NCI-H1694 treated with DMSO at 0.1 percent for 48 hours (cell line): ENCODE data around the gene HOXC9.

Experiments
- DNase-seq: peaks from one replicate; lab custom pipeline; 2025; lab: John Stamatoyannopoulos, UW

HOXC9 gene

GRCh38 chr12:54028314-54029201 lies 28.6 kb downstream of the HOXC9 start, which contains the start of gene HOXC6:
TSS of gene HOXC6 (plus strand) at chr12:54028440. CDS start at chr12:54028522, 82 bp downstream.
- no peak for DNase-seq

GRCh38 chr12:54029529-54030441 lies 29.8 kb downstream of the HOXC9 start:
- DNase-seq: no peak

- no peak for DNase-seq
Observed at GRCh38 chr12:54030442-54030801, 30.5 kb downstream of the HOXC9 start.

- DNase-seq: no peak
Observed at GRCh38 chr12:54030889-54031471, 31.0 kb downstream of the HOXC9 start.

- no peak for DNase-seq
Observed at GRCh38 chr12:54031480-54031879, 31.5 kb downstream of the HOXC9 start.

- no peak for DNase-seq
Observed at GRCh38 chr12:54032086-54032619, 32.2 kb downstream of the HOXC9 start.

GRCh38 chr12:54032627-54033100 lies 32.7 kb downstream of the HOXC9 start, which contains the start of gene HOXC5:
TSS of gene HOXC5 (plus strand) at chr12:54033050. CDS start at chr12:54033123, 73 bp downstream.
- peak; percentile 89 for DNase-seq

- no peak for DNase-seq
Observed at GRCh38 chr12:54033106-54033979, 33.4 kb downstream of the HOXC9 start.

- no peak for DNase-seq
Observed at GRCh38 chr12:54033980-54034784, 34.2 kb downstream of the HOXC9 start.

- DNase-seq: no peak
Observed at GRCh38 chr12:54034785-54035310, 34.9 kb downstream of the HOXC9 start.

- DNase-seq: no peak
Observed at GRCh38 chr12:54035568-54036264, 35.8 kb downstream of the HOXC9 start.

- no peak for DNase-seq
Observed at GRCh38 chr12:54036620-54037359, 36.8 kb downstream of the HOXC9 start.

- DNase-seq: no peak
Observed at GRCh38 chr12:54037360-54038283, 37.7 kb downstream of the HOXC9 start.

GRCh38 chr12:54038284-54038870 lies 38.4 kb downstream of the HOXC9 start:
- DNase-seq: no peak

GRCh38 chr12:54038871-54039414 lies 39.0 kb downstream of the HOXC9 start:
- DNase-seq: no peak

GRCh38 chr12:54039417-54040147 lies 39.6 kb downstream of the HOXC9 start:
- DNase-seq: no peak
